HepG2 (cell line): Measurements from ENCODE around the gene ARL16. TPM values are rescaled to one million over a fixed set of nuclear protein-coding genes. Genes with fewer than 3 reads are reported as not detected.

Experiments used
- MNT ChIP-seq: fragments of 450-650 bp; IDR thresholded peaks from 2 replicates; pipeline ENCODE4 v1.6.1; 2016
- RELA ChIP-seq: sonication (generic); formaldehyde crosslinking; IDR thresholded peaks from 2 replicates; pipeline ENCODE4 v1.4.0; 2020; ENCODE audit warnings: missing genetic modification reagents
- ZBTB49 ChIP-seq: sonication (generic); formaldehyde crosslinking; IDR thresholded peaks from 2 replicates; pipeline ENCODE4 v1.4.0; 2020; ENCODE audit warnings: missing genetic modification reagents, borderline replicate concordance
- ZNF232 ChIP-seq: sonication (generic); formaldehyde crosslinking; IDR thresholded peaks from 2 replicates; pipeline ENCODE4 v1.4.0; 2020; ENCODE audit warnings: missing genetic modification reagents, borderline replicate concordance
- ZNF318 ChIP-seq: sonication (generic); formaldehyde crosslinking; IDR thresholded peaks from 2 replicates; pipeline ENCODE4 v1.4.0; 2020; ENCODE audit warnings: mild to moderate bottlenecking, missing genetic modification reagents
- ZNF496 ChIP-seq: sonication (generic); formaldehyde crosslinking; IDR thresholded peaks from 2 replicates; pipeline ENCODE4 v1.8.1; 2023; ENCODE audit warnings: mild to moderate bottlenecking, moderate library complexity, missing genetic modification reagents; ENCODE audit not compliant: insufficient replicate concordance
- ZNF567 ChIP-seq: sonication (generic); formaldehyde crosslinking; IDR thresholded peaks from 2 replicates; pipeline ENCODE4 v1.8.1; 2023; ENCODE audit warnings: mild to moderate bottlenecking, missing genetic modification reagents, borderline replicate concordance
- ZNF607 ChIP-seq: sonication (generic); formaldehyde crosslinking; IDR thresholded peaks from 2 replicates; pipeline ENCODE4 v1.5.1; 2020; ENCODE audit warnings: missing genetic modification reagents, mild to moderate bottlenecking, borderline replicate concordance
- polyA plus RNA-seq, 8 experiments: library from polyadenylated mRNA; depleted of rRNA in 3 of 8; stranded (reverse) in 7 of 8; unstranded in 1 of 8; fragments of >200 nt; fragmentation: Illumina TruSeq in 4 of 8; extraction: Trizol in 4 of 8; gene quantifications; 2 replicates each; pipeline versions ENCODE4 v1.2.1 to v1.2.3, GENCODE V29; 2011 to 2016; ENCODE audit warnings: low read depth in 4 of 8, missing spikeins in 1 of 8, mixed read lengths in 1 of 8; ENCODE audit not compliant: insufficient read depth in 1 of 8
- total RNA-seq, 5 experiments: library from RNA; depleted of rRNA; stranded (reverse); fragments of >200 nt; fragmentation: Illumina TruSeq; extraction: Trizol; gene quantifications; 2 replicates each; pipeline ENCODE4 v1.2.3, GENCODE V29; 2016; ENCODE audit warnings: low read depth in 1 of 5
- TF ChIP-seq, protein P1 (sequence below), 2 experiments: sonication (generic) in 1 of 2; formaldehyde crosslinking in 1 of 2; IDR thresholded peaks; 2 replicates each; pipeline versions ENCODE4 v1.5.1 to v1.6.1; 2011 to 2020; ENCODE audit warnings: borderline replicate concordance in 1 of 2, low read depth in 1 of 2, low read length in 1 of 2, mild to moderate bottlenecking in 1 of 2, missing genetic modification reagents in 1 of 2, moderate library complexity in 1 of 2

The ARL16 gene
- total and polyA plus RNA-seq, 2 of the 13 experiments (the other 11 are each of a cell fraction or from before 2014, with no cell fraction given) = 20.8 to 30.8 TPM

DNA sequence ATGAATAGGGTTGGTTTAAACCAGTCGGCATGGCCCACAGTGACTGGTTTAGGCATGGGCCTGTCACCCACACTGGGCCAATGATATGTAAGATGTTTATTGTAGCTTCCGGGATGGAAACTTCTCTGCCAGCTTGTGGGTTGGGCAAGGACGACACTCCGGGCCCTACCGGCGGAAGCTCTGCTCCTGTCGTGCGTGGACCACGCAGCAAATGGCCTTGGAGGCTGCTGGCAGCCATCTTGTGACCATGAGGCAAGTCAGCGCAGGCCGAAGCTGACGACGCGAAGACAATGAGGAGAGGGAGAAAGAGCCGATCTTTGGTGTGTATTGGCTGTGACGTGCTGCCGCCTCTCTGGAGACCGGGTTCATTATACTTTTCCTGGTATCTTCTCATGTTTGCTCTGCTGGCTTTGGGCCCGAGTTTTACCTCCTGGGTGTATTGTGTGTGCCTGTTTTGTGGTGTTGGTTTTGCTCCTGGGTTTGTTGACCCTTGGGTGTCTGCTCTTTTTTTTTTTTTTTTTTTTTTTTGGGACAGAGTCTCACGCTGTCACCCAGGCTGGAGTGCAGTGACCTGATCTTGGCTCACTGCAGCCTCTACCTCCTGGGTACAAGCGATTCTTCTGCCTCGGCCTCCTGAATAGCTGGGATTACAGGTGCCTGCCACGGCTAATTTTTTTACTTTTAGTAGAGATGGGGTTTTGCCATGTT, 43.9 kb upstream of the ARL16 start (continued):
- no peak for TF ChIP-seq RELA (CRISPR knock-in tag)
- peak; percentile 99 for TF ChIP-seq ZNF318 (CRISPR knock-in tag)
- TF ChIP-seq, protein P1, sequence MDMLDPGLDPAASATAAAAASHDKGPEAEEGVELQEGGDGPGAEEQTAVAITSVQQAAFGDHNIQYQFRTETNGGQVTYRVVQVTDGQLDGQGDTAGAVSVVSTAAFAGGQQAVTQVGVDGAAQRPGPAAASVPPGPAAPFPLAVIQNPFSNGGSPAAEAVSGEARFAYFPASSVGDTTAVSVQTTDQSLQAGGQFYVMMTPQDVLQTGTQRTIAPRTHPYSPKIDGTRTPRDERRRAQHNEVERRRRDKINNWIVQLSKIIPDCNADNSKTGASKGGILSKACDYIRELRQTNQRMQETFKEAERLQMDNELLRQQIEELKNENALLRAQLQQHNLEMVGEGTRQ (IDR thresholded peaks at IDR 0.05; ENCODE audit: low read depth, low read length) = no peak
- TF ChIP-seq, protein P1 (CRISPR knock-in tag; IDR thresholded peaks at IDR 0.05; ENCODE audit: borderline replicate concordance) = no peak; the same call in 1 of the 2 replicates
- peak; percentile 99 for TF ChIP-seq ZNF232 (CRISPR knock-in tag)
- peak; percentile 64 for TF ChIP-seq ZNF496 (CRISPR knock-in tag)
- no peak; the same call in 1 of the 2 replicates for TF ChIP-seq MNT
- TF ChIP-seq ZBTB49 = peak; percentile 90; the same call in 1 of the 2 replicates
- TF ChIP-seq ZNF607 (CRISPR knock-in tag) = peak; percentile 99
- peak; percentile 97 for TF ChIP-seq ZNF567 (CRISPR knock-in tag)
